Measurements from ENCODE around the gene SERPINB7. TPM values are rescaled to one million over a fixed set of nuclear protein-coding genes. Genes with fewer than 3 reads are reported as not detected.

Gene SERPINB7
- total RNA-seq, 1 experiment from 2014 or later: 4.2 TPM

GRCh38 chr18:63788447-63789096 is 13.4 kb downstream of the SERPINB7 start:
- Histone ChIP-seq H3K9me2 (ENCODE audit: insufficient read depth) (no peaks in the 10 kb centered on the region), H4K20me1 (ENCODE audit: insufficient read depth) (no peaks in the 10 kb centered on the region), H3K36me3 (ENCODE audit: low read depth) (no peaks in the 10 kb centered on the region), H3K27me3 (ENCODE audit: insufficient read depth, low read depth) (no peaks in the 10 kb centered on the region), H3K4me3 (0 out of 2 replicates have a peak overlapping the region, but pooled peaks have one; percentile 8), H3K4me1 (replicated peaks; ENCODE audit: insufficient read depth) (peaks cover 10% of the 10 kb centered on the region; the same call in 1 of the 2 replicates), H3K4me2 (no peak overlapping the region), H3K27ac (peak overlapping the region; percentile 67), H3K9me3 (ENCODE audit: insufficient read depth, low read depth) (peaks cover 13% of the 10 kb centered on the region), H2AFZ (peak overlapping the region; percentile 73), H3K79me2 (ENCODE audit: low read depth) (no peaks in the 10 kb centered on the region), H3F3A (ENCODE audit: insufficient read depth, low read depth) (no peaks in the 10 kb centered on the region; the same call in 1 of the 2 replicates)
- intact Hi-C loops (cut with micrococcal nuclease; ENCODE audit: unreplicated experiment): no loop called here
- BruUV-seq (replicated peaks): no TSS peak
- peak; percentile 44 to 81 for DNase-seq
- ChIA-PET CTCF (no interaction called here), POLR2A (ENCODE audit: unreplicated experiment) (no interaction called here)
- no peak for TF ChIP-seq CTCF (conservative IDR thresholded peaks at IDR 0.05)
- no peak for TF ChIP-seq EZH2 (IDR thresholded peaks at IDR 0.05; ENCODE audit: low read depth)

- H3K36me3 ChIP-seq (ENCODE audit: low read depth): no peaks in the 10 kb centered on the region
- peaks cover 10% of the 10 kb centered on the region; the same call in 1 of the 2 replicates for H3K4me1 ChIP-seq (replicated peaks; ENCODE audit: insufficient read depth)
- no peaks in the 10 kb centered on the region for H3K27me3 ChIP-seq (ENCODE audit: insufficient read depth, low read depth)
- no peak overlapping the region for H3K4me3 ChIP-seq
- no peak for DNase-seq
- no TSS peak for BruUV-seq (replicated peaks)
- POLR2A ChIA-PET (ENCODE audit: unreplicated experiment): interaction anchor here (0.6 kb wide), 1 partner anchor 48 kb away, joined by 3 read pairs; no protein-coding TSS in a partner anchor
- peaks cover 13% of the 10 kb centered on the region for H3K9me3 ChIP-seq (ENCODE audit: insufficient read depth, low read depth)
- H3F3A ChIP-seq (ENCODE audit: insufficient read depth, low read depth): no peaks in the 10 kb centered on the region; the same call in 1 of the 2 replicates
- H3K27ac ChIP-seq: peak overlapping the region; percentile 67; the same call in 1 of the 2 replicates
- TF ChIP-seq EZH2 (IDR thresholded peaks at IDR 0.05; ENCODE audit: low read depth): no peak
- H3K4me2 ChIP-seq: no peak overlapping the region
- intact Hi-C loops (cut with micrococcal nuclease; ENCODE audit: unreplicated experiment): no loop called here
- H3K9me2 ChIP-seq (ENCODE audit: insufficient read depth): no peaks in the 10 kb centered on the region
- no peak overlapping the region for H2AFZ ChIP-seq
- CTCF ChIA-PET: no interaction called here
- H3K79me2 ChIP-seq (ENCODE audit: low read depth): no peaks in the 10 kb centered on the region
- H4K20me1 ChIP-seq (ENCODE audit: insufficient read depth): no peaks in the 10 kb centered on the region
Observed at GRCh38 chr18:63789327-63789726, 14.1 kb downstream of the SERPINB7 start.

GRCh38 chr18:63795606-63796005 is 20.4 kb downstream of the SERPINB7 start:
- CTCF ChIA-PET: no interaction called here

More at GRCh38 chr18:63795606-63796005, 20.4 kb downstream of the SERPINB7 start:
- intact Hi-C loops (cut with micrococcal nuclease; ENCODE audit: unreplicated experiment): no loop called here
- H3K9me3 ChIP-seq (ENCODE audit: insufficient read depth, low read depth): no peaks in the 10 kb centered on the region
- H3K27ac ChIP-seq: no peak overlapping the region
- POLR2A ChIA-PET (ENCODE audit: unreplicated experiment): no interaction called here
- no peaks in the 10 kb centered on the region for H3K79me2 ChIP-seq (ENCODE audit: low read depth)
- H3K4me3 ChIP-seq: no peak overlapping the region
- no peaks in the 10 kb centered on the region for H3K27me3 ChIP-seq (ENCODE audit: insufficient read depth, low read depth)
- no peak overlapping the region for H2AFZ ChIP-seq
- H3F3A ChIP-seq (ENCODE audit: insufficient read depth, low read depth): no peaks in the 10 kb centered on the region; the same call in 1 of the 2 replicates
- BruUV-seq (replicated peaks): no TSS peak
- H4K20me1 ChIP-seq (ENCODE audit: insufficient read depth): no peaks in the 10 kb centered on the region
- no peak for TF ChIP-seq CTCF (conservative IDR thresholded peaks at IDR 0.05)
- TF ChIP-seq EZH2 (IDR thresholded peaks at IDR 0.05; ENCODE audit: low read depth): no peak
- no peak for DNase-seq
- no peak overlapping the region for H3K4me2 ChIP-seq
- no peaks in the 10 kb centered on the region for H3K36me3 ChIP-seq (ENCODE audit: low read depth)
- peaks cover 4% of the 10 kb centered on the region; the same call in 1 of the 2 replicates for H3K9me2 ChIP-seq (ENCODE audit: insufficient read depth)
- no peaks in the 10 kb centered on the region for H3K4me1 ChIP-seq (replicated peaks; ENCODE audit: insufficient read depth)

All from PC-9 (cell line).